LNCaP clone FGC (cell line): ENCODE results near the gene GLIS1.

Experiments
- DNase-seq: peaks from one replicate; pipeline ENCODE4 v3.0.0-alpha.2; 2011; ENCODE audit warnings: low read depth
- H3K4me3 ChIP-seq: 2 replicates; pipeline ENCODE4 v1.5.1; 2011; ENCODE audit warnings: mild to moderate bottlenecking, low read depth, low read length, control low read depth
- CTCF ChIP-seq: IDR thresholded peaks from 2 replicates; pipeline ENCODE4 v1.5.1; 2012; ENCODE audit warnings: mild to moderate bottlenecking; ENCODE audit not compliant: control insufficient read depth, insufficient read depth; ENCODE audit errors: extremely low read depth

The GLIS1 gene

DNA sequence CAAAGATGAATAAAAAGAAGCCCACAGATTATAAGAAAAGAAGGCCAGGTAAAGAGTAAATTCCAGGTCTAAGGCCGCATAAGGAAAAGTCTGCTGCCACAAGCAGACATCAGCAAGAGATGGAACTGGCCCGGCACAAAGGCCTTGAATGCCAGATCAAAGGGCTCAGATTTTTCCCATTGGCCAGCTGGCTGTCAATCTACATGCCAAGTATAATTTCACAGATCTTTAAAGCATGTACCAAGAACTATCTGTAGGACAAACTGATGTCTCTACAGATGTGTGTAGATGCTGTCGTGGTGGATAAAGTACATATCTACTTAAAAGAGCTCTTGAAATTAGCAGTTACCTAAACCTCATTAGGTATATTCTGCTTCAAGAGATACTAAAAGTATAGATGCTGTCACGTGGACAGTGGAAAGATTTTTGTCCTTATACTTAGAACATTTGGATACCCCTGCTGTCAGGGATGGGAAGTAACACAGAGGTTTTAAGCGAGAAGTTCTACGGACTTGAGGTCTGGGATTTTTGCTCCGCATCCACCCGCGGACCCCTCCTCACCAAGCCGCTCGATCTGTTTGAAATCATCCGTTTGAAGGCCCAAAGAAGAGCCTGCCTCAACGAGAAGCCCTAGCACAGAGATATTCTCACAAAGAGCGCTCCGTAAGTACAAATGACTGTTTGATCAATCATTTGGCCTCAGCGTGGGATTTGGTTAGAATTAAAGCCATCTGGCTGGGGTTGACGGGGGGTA is 10.1 kb downstream of the GLIS1 start:
- no peak for DNase-seq
- no peak for TF ChIP-seq CTCF
- H3K4me3 ChIP-seq = no peak overlapping the region

GRCh38 chr1:53728196-53728595 is 10.8 kb downstream of the GLIS1 start:
- DNase-seq = no peak
- no peak for TF ChIP-seq CTCF
- H3K4me3 ChIP-seq = no peak overlapping the region

- H3K4me3 ChIP-seq = no peak overlapping the region
- TF ChIP-seq CTCF = no peak
- DNase-seq = no peak
These were observed 11.4 kb downstream of the GLIS1 start for GRCh38 chr1:53727461-53728092.

DNA sequence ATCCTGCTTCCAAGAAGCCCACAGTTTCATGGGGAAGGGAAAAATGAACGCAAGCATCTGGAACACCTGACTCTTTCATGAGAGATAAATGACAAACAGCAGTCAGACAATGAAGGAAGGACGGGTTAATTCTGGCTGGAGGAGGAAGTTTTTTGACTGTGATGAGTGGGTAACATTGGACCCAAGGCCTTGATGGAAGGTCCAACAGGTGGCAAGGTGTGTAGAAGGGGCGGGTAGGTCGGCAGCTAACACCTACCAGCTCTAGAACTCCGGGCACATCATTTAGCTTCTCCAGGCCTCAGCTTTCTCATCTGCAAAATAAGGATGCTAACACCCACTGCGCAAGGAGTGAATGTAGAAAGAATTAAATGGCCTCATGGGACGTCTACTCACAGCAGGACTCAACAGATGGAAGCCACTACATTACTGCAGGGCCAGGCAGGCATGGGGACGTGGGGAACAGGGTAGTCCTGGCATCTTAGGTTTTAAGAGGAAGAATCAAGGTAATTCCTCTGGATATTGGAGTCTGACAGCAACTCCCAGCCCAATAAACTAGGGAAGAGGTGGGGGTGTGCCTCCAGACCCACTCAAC is 12.9 kb downstream of the GLIS1 start:
- H3K4me3 ChIP-seq = no peak overlapping the region
- TF ChIP-seq CTCF = no peak
- no peak for DNase-seq

- TF ChIP-seq CTCF = no peak
- no peak for DNase-seq
- H3K4me3 ChIP-seq = no peak overlapping the region
These were observed 13.7 kb downstream of the GLIS1 start for GRCh38 chr1:53725238-53725689.

GRCh38 chr1:53722025-53722424 is 16.9 kb downstream of the GLIS1 start:
- DNase-seq = no peak
- H3K4me3 ChIP-seq = no peak overlapping the region

More at GRCh38 chr1:53722025-53722424, 16.9 kb downstream of the GLIS1 start:
- TF ChIP-seq CTCF = no peak
